Activated naive CD8-positive, alpha-beta T cell treated with anti-CD3 and anti-CD28 coated beads, Interleukin-2, amount 10 ng/mL, durations not matched to agents 7 days and 5 days (primary cell): ENCODE results near the gene NOP53. TPM values are rescaled to one million over a fixed set of nuclear protein-coding genes. Genes with fewer than 3 reads are reported as not detected.

Experiments used
- ATAC-seq: fragments of 150-1000 bp; cut with Tn5 transposase; one replicate; pipeline ENCODE4 v1.10.0; 2021; ENCODE audit warnings: low read depth, moderate library complexity
- POLR2A ChIA-PET: fragments of 350-600 bp; sonication (Branson Sonifier 250); formaldehyde crosslinking; loops from one replicate; lab custom pipeline; 2021; ENCODE audit warnings: antibody characterized with exemption; lab: Charles Lee
- DNase-seq: peaks from one replicate; pipeline ENCODE4 v3.0.0; 2021
- H3K27ac Mint-ChIP-seq: one replicate; pipeline ENCODE4 v1.8.0; 2022; ENCODE audit warnings: mild to moderate bottlenecking, mixed read lengths
- H3K27me3 Mint-ChIP-seq: one replicate; pipeline ENCODE4 v1.8.0; 2022; ENCODE audit warnings: mild to moderate bottlenecking, moderate library complexity, mixed read lengths
- H3K36me3 Mint-ChIP-seq: one replicate; pipeline ENCODE4 v1.8.0; 2021; ENCODE audit warnings: mild to moderate bottlenecking, mixed read lengths
- H3K4me1 Mint-ChIP-seq: one replicate; pipeline ENCODE4 v1.8.0; 2021; ENCODE audit warnings: mixed read lengths
- H3K4me3 Mint-ChIP-seq: one replicate; pipeline ENCODE4 v1.8.0; 2022; ENCODE audit warnings: mild to moderate bottlenecking, moderate library complexity, mixed read lengths
- H3K9me3 Mint-ChIP-seq: one replicate; pipeline ENCODE4 v1.8.0; 2021; ENCODE audit warnings: mixed read lengths
- total RNA-seq, 2 experiments: library from RNA; stranded (reverse); gene quantifications; one replicate each; pipeline ENCODE4 v1.2.3, GENCODE V29; 2021

The NOP53 gene
- 100 to 1,000 TPM; 434 to 469 TPM for total RNA-seq

GRCh38 chr19:47745010-47745901, at the start of gene NOP53:
TSS of gene NOP53 (plus strand) at chr19:47745546. CDS start at chr19:47745560, 14 bp downstream.
- Mint-ChIP-seq H3K4me1 (peaks cover 32% of the 10 kb centered on the region), H3K27me3 (no peaks in the 10 kb centered on the region), H3K36me3 (peaks cover 18% of the 10 kb centered on the region), H3K9me3 (no peaks in the 10 kb centered on the region), H3K4me3 (peak within 1 kb of the TSS; percentile 99), H3K27ac (peak within 1 kb of the TSS; percentile 100)
- POLR2A ChIA-PET = interaction anchor here (0.6 to 1.0 kb wide), 5 partner anchors 10 to 1963 kb away, joined by 3 to 4 read pairs (median 3); partner anchors contain the start of genes DMPK and SELENOW
- ATAC-seq (peak; percentile 72), DNase-seq (peak; percentile 96)

GRCh38 chr19:47696635-47697034, 48.7 kb upstream of the NOP53 start:
- ATAC-seq = no peak
- Mint-ChIP-seq H3K4me1 (peaks cover 4% of the 10 kb centered on the region), H3K9me3 (no peaks in the 10 kb centered on the region), H3K27ac (no peak overlapping the region), H3K36me3 (no peaks in the 10 kb centered on the region), H3K4me3 (no peak overlapping the region), H3K27me3 (no peaks in the 10 kb centered on the region)
- no peak for DNase-seq
- POLR2A ChIA-PET = no interaction called here

- DNase-seq (peak; percentile 72), ATAC-seq (peak; percentile 56)
- Mint-ChIP-seq H3K9me3 (no peaks in the 10 kb centered on the region), H3K4me1 (peaks cover 4% of the 10 kb centered on the region), H3K27me3 (no peaks in the 10 kb centered on the region), H3K36me3 (peaks cover 2% of the 10 kb centered on the region), H3K27ac (peak overlapping the region; percentile 25), H3K4me3 (no peak overlapping the region)
- POLR2A ChIA-PET = interaction anchor here (1.3 to 1.4 kb wide), 2 partner anchors 253 to 259 kb away, joined by 3 read pairs; no protein-coding TSS in a partner anchor
These were observed 47.3 kb upstream of the NOP53 start for GRCh38 chr19:47697863-47698609.

GRCh38 chr19:47698631-47699359, 46.6 kb upstream of the NOP53 start:
- ATAC-seq = no peak
- Mint-ChIP-seq H3K4me3 (no peak overlapping the region), H3K27me3 (no peaks in the 10 kb centered on the region), H3K9me3 (no peaks in the 10 kb centered on the region), H3K36me3 (peaks cover 2% of the 10 kb centered on the region), H3K27ac (no peak overlapping the region), H3K4me1 (peaks cover 4% of the 10 kb centered on the region)
- DNase-seq = no peak
- POLR2A ChIA-PET = interaction anchor here (1.3 to 1.4 kb wide), 2 partner anchors 254 to 260 kb away, joined by 3 read pairs; no protein-coding TSS in a partner anchor

- ATAC-seq (no peak), DNase-seq (peak; percentile 63)
- peaks cover 4% of the 10 kb centered on the region for H3K4me1 Mint-ChIP-seq
- POLR2A ChIA-PET = interaction anchor here (1.3 kb wide), 1 partner anchor 255 kb away, joined by 3 read pairs; no protein-coding TSS in a partner anchor
- H3K27me3 Mint-ChIP-seq = no peaks in the 10 kb centered on the region
- H3K36me3 Mint-ChIP-seq = peaks cover 2% of the 10 kb centered on the region
- H3K9me3 Mint-ChIP-seq = no peaks in the 10 kb centered on the region
- H3K27ac Mint-ChIP-seq = no peak overlapping the region
- H3K4me3 Mint-ChIP-seq = no peak overlapping the region
These were observed 45.9 kb upstream of the NOP53 start for GRCh38 chr19:47699360-47699917.

GRCh38 chr19:47700934-47701716, 44.2 kb upstream of the NOP53 start:
- Mint-ChIP-seq H3K4me3 (no peak overlapping the region), H3K36me3 (peaks cover 2% of the 10 kb centered on the region), H3K9me3 (no peaks in the 10 kb centered on the region), H3K27me3 (no peaks in the 10 kb centered on the region), H3K27ac (no peak overlapping the region), H3K4me1 (peaks cover 4% of the 10 kb centered on the region)
- DNase-seq = no peak
- POLR2A ChIA-PET = no interaction called here
- ATAC-seq = no peak

- POLR2A ChIA-PET = no interaction called here
- Mint-ChIP-seq H3K9me3 (no peaks in the 10 kb centered on the region), H3K36me3 (peaks cover 2% of the 10 kb centered on the region), H3K27ac (no peak overlapping the region), H3K4me3 (no peak overlapping the region), H3K4me1 (peaks cover 4% of the 10 kb centered on the region), H3K27me3 (no peaks in the 10 kb centered on the region)
- ATAC-seq (no peak), DNase-seq (no peak)
These were observed 43.4 kb upstream of the NOP53 start for GRCh38 chr19:47701717-47702552.

- H3K27ac Mint-ChIP-seq = no peak overlapping the region
- POLR2A ChIA-PET = interaction anchor here (0.5 kb wide), 1 partner anchor 83 kb away, joined by 3 read pairs; no protein-coding TSS in a partner anchor
- no peaks in the 10 kb centered on the region for H3K9me3 Mint-ChIP-seq
- H3K27me3 Mint-ChIP-seq = no peaks in the 10 kb centered on the region
- ATAC-seq = no peak
- H3K36me3 Mint-ChIP-seq = peaks cover 2% of the 10 kb centered on the region
- no peak overlapping the region for H3K4me3 Mint-ChIP-seq
- peaks cover 4% of the 10 kb centered on the region for H3K4me1 Mint-ChIP-seq
- no peak for DNase-seq
These were observed 42.7 kb upstream of the NOP53 start for GRCh38 chr19:47702671-47703070.

- H3K9me3 Mint-ChIP-seq = no peaks in the 10 kb centered on the region
- peaks cover 4% of the 10 kb centered on the region for H3K27me3 Mint-ChIP-seq
- ATAC-seq (no peak), DNase-seq (no peak)
- POLR2A ChIA-PET = interaction anchor here (0.5 kb wide), 1 partner anchor 82 kb away, joined by 3 read pairs; no protein-coding TSS in a partner anchor
- H3K36me3 Mint-ChIP-seq = peaks cover 2% of the 10 kb centered on the region
- no peak overlapping the region for H3K27ac Mint-ChIP-seq
- H3K4me3 Mint-ChIP-seq = no peak overlapping the region
- no peaks in the 10 kb centered on the region for H3K4me1 Mint-ChIP-seq
These were observed 42.0 kb upstream of the NOP53 start for GRCh38 chr19:47703301-47703700.

- Mint-ChIP-seq H3K27me3 (peaks cover 4% of the 10 kb centered on the region), H3K4me1 (no peaks in the 10 kb centered on the region), H3K9me3 (no peaks in the 10 kb centered on the region), H3K4me3 (no peak overlapping the region), H3K36me3 (peaks cover 2% of the 10 kb centered on the region), H3K27ac (no peak overlapping the region)
- POLR2A ChIA-PET = no interaction called here
- ATAC-seq (no peak), DNase-seq (no peak)
These were observed 41.3 kb upstream of the NOP53 start for GRCh38 chr19:47704024-47704423.

GRCh38 chr19:47704656-47705055, 40.7 kb upstream of the NOP53 start:
- Mint-ChIP-seq H3K27ac (no peak overlapping the region), H3K4me3 (no peak overlapping the region), H3K36me3 (peaks cover 2% of the 10 kb centered on the region), H3K9me3 (no peaks in the 10 kb centered on the region), H3K4me1 (no peaks in the 10 kb centered on the region), H3K27me3 (peaks cover 4% of the 10 kb centered on the region)
- no peak for ATAC-seq
- POLR2A ChIA-PET = interaction anchor here (2.1 kb wide), 1 partner anchor 268 kb away, joined by 4 read pairs; no protein-coding TSS in a partner anchor
- DNase-seq = no peak
